ENCODE data around the gene CACNB2.

The CACNB2 gene

DNA sequence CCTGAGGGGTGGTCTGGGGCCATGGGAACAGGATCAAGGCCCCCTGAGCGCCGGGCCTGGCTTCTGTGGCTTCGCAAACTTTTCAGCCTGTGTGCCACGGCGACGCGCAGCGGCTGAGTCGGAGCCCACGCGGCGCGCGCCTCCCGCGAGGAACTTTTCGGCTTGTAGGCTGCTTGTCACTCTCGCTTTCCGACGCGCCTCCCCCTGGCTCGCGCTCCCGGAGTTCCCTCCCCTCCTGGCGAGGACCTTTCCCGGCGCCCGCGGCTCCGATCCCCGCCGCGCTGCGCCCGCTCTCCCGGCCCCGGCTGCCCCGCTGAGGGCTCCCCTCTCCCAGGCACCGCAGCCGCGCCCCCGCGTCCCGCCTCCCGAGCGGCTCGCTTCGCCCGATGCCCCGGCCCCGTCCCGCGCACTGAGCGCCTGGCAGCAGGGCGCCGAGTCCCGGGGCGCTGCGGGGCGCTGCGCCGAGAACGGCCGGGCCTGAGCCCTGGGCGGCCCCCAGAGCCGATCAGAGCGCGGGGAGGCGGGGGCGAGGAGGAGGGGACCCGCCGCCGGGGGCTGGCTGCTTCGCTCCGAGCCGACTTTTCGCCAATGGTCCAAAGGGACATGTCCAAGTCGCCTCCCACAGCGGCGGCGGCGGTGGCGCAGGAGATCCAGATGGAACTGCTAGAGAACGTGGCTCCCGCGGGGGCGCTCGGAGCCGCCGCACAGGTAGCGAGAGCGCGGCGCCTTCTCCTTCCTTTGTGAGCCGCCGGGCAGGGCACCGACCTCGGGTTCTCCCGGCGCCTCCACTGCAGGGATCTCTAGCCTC lies at the start of gene CACNB2:
CACNB2 (plus strand) TSS at position 276 of the 808 bp plus-strand sequence.
- Histone ChIP-seq H3K9me3 (ENCODE audit: control insufficient read depth, insufficient read depth, low read length) (no peaks in the 10 kb centered on the region), H3K9ac (ENCODE audit: low read depth, low read length) (peak within 1 kb of the TSS; percentile 92), H3K4me1 (ENCODE audit: insufficient read depth, low read length) (peaks cover 9% of the 10 kb centered on the region), H3K36me3 (ENCODE audit: insufficient read depth, low read length) (no peaks in the 10 kb centered on the region)

GRCh38 chr10:18094332-18094731 lies 45.9 kb upstream of the CACNB2 start:
- H3K9me3 ChIP-seq (ENCODE audit: control insufficient read depth, insufficient read depth, low read length): no peaks in the 10 kb centered on the region
- H3K9ac ChIP-seq (ENCODE audit: low read depth, low read length): no peak overlapping the region
- no peaks in the 10 kb centered on the region for H3K36me3 ChIP-seq (ENCODE audit: insufficient read depth, low read length)
- peaks cover 13% of the 10 kb centered on the region for H3K4me1 ChIP-seq (ENCODE audit: insufficient read depth, low read length)

DNA sequence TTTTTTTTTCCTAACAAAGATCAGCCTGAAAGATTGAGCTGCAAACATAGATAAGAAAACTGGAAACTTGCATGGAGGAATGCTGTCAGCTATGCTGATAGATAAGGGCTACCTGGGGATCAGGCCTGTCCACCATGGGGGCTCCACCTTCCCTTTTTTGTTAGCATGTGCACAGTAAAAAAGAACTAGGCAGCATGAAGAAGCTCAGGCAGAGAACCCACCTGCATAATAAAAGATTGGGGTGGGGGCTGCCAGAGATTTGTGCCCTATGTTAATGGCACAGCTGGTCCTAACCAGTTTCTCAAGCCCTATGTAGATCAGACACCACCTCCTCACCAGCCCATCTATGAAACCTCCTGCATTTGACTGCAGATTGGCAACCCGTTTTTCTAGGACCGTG lies 45.4 kb upstream of the CACNB2 start:
- Histone ChIP-seq H3K9ac (ENCODE audit: low read depth, low read length) (no peak overlapping the region), H3K4me1 (ENCODE audit: insufficient read depth, low read length) (peaks cover 13% of the 10 kb centered on the region), H3K9me3 (ENCODE audit: control insufficient read depth, insufficient read depth, low read length) (no peaks in the 10 kb centered on the region), H3K36me3 (ENCODE audit: insufficient read depth, low read length) (no peaks in the 10 kb centered on the region)

DNA sequence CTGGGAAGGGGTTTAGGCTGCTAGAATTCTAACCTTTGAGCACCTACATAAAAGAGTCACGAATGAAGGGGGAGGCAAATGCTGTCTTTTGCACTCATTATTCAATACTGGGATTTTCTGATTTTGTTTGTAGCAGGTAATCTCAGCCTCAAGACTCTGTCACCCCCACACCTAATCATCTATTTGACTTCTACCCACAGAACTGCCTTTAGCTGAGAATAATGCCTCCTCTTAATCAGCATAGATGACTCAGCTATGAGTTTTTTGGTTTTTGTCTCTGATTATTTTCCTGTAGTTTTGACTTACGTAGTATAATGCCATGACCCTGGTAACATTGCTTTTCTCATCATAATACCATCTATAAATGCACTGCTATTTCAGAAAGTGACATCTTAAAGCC lies 42.7 kb upstream of the CACNB2 start:
- Histone ChIP-seq H3K4me1 (ENCODE audit: insufficient read depth, low read length) (peaks cover 13% of the 10 kb centered on the region), H3K36me3 (ENCODE audit: insufficient read depth, low read length) (no peaks in the 10 kb centered on the region), H3K9me3 (ENCODE audit: control insufficient read depth, insufficient read depth, low read length) (no peaks in the 10 kb centered on the region), H3K9ac (ENCODE audit: low read depth, low read length) (no peak overlapping the region)

DNA sequence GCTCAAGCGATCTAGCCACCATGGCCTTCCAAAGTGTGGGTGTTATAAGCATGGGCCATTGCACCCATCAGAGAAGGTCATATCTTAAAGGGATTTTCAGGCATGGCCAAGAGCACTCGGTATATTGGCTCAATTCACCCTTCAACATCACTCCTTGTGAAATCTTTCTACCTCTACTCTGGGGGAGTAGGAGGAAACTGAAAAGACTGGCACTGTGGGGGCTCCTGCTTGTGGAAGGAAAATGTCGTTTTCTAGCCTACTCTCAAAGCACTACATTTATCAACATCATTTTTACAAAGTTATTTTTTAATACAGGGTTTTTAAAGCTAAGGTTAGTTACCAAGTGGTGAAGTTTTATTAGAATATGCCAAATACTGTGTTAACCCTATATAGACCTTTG lies 42.0 kb upstream of the CACNB2 start:
- Histone ChIP-seq H3K36me3 (ENCODE audit: insufficient read depth, low read length) (no peaks in the 10 kb centered on the region), H3K9me3 (ENCODE audit: control insufficient read depth, insufficient read depth, low read length) (no peaks in the 10 kb centered on the region), H3K9ac (ENCODE audit: low read depth, low read length) (no peak overlapping the region), H3K4me1 (ENCODE audit: insufficient read depth, low read length) (peaks cover 13% of the 10 kb centered on the region)

DNA sequence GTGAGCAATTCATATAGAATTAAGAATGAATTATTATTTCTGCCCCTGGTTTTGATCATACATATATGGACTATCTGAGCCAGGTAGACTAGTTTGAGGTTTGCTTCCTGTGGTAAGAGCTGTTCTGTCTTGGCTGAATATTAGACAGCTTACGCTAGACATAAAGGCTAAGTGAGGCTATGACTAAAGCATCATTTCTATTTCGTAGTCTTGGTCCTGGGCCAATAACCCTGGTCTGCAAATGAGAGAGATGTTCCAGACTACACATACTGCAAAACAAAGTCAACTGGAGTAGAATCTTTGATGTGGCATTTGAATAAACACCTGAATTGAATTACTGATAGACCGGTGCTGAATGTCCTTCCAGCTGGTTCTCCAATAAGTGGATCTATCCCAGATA lies 40.8 kb upstream of the CACNB2 start:
- H3K9ac ChIP-seq (ENCODE audit: low read depth, low read length): no peak overlapping the region
- peaks cover 13% of the 10 kb centered on the region for H3K4me1 ChIP-seq (ENCODE audit: insufficient read depth, low read length)
- no peaks in the 10 kb centered on the region for H3K36me3 ChIP-seq (ENCODE audit: insufficient read depth, low read length)
- no peaks in the 10 kb centered on the region for H3K9me3 ChIP-seq (ENCODE audit: control insufficient read depth, insufficient read depth, low read length)

- Histone ChIP-seq H3K9ac (ENCODE audit: low read depth, low read length) (no peak overlapping the region), H3K36me3 (ENCODE audit: insufficient read depth, low read length) (no peaks in the 10 kb centered on the region), H3K4me1 (ENCODE audit: insufficient read depth, low read length) (peaks cover 13% of the 10 kb centered on the region; the same call in 1 of the 2 replicates), H3K9me3 (ENCODE audit: control insufficient read depth, insufficient read depth, low read length) (no peaks in the 10 kb centered on the region)
Measured at GRCh38 chr10:18100669-18101068, 39.6 kb upstream of the CACNB2 start.

DNA sequence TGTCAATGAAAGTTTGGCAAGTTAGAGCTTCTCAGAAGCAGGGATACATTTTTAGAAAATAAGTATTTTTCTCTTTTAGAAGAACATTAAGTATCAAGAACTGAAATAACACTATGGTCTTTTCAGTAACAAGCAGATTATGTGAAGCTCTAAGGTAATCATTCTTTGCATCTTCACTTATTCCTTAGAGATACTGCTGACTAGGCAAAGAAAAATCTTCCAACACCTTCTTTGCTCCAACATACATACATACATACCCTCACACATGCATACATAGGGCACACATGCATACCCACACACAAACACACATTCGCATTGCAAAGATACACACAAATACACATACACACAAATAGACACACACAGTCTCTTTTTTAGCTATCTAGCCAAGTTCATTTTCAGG lies 37.8 kb upstream of the CACNB2 start:
- Histone ChIP-seq H3K4me1 (ENCODE audit: insufficient read depth, low read length) (0 out of 2 replicates have a peak, but pooled peaks cover 6% of the 10 kb centered on the region), H3K9me3 (ENCODE audit: control insufficient read depth, insufficient read depth, low read length) (no peaks in the 10 kb centered on the region), H3K9ac (ENCODE audit: low read depth, low read length) (no peak overlapping the region), H3K36me3 (ENCODE audit: insufficient read depth, low read length) (no peaks in the 10 kb centered on the region)

DNA sequence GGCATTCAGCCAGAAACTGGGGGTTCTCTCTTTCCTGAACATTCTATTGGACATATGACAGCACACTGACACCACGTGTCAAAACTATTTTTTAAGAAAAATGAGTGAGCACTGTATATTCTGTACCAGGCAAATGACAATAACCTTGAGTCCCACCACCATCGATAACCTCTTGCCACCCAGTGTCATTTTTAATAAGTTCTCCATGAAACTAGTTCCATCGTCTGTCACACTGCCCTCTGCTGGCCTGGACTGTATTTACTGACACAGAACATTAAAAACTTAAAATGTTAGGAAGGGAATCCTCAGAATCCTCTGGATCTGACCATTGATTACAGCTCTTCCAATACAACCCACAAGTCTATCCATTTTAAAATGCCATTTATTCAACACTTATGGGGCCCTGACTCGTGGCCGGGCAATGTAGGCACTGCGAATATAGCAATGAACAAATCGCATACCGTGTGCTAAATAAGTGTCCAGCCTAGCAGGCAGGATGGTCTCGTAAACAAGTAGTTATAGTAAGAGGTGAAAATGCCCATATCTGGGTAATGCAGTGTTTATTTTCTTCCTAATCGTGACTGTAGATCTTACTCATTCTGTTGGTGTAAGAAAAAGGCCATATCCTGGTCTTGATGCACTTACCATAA lies 35.9 kb upstream of the CACNB2 start:
- H3K9ac ChIP-seq (ENCODE audit: low read depth, low read length): no peak overlapping the region
- H3K9me3 ChIP-seq (ENCODE audit: control insufficient read depth, insufficient read depth, low read length): no peaks in the 10 kb centered on the region
- H3K36me3 ChIP-seq (ENCODE audit: insufficient read depth, low read length): no peaks in the 10 kb centered on the region
- no peaks in the 10 kb centered on the region for H3K4me1 ChIP-seq (ENCODE audit: insufficient read depth, low read length)

- no peaks in the 10 kb centered on the region for H3K4me1 ChIP-seq (ENCODE audit: insufficient read depth, low read length)
- no peaks in the 10 kb centered on the region for H3K36me3 ChIP-seq (ENCODE audit: insufficient read depth, low read length)
- no peaks in the 10 kb centered on the region for H3K9me3 ChIP-seq (ENCODE audit: control insufficient read depth, insufficient read depth, low read length)
- H3K9ac ChIP-seq (ENCODE audit: low read depth, low read length): no peak overlapping the region
Measured at GRCh38 chr10:18109341-18109870, 30.8 kb upstream of the CACNB2 start.

DNA sequence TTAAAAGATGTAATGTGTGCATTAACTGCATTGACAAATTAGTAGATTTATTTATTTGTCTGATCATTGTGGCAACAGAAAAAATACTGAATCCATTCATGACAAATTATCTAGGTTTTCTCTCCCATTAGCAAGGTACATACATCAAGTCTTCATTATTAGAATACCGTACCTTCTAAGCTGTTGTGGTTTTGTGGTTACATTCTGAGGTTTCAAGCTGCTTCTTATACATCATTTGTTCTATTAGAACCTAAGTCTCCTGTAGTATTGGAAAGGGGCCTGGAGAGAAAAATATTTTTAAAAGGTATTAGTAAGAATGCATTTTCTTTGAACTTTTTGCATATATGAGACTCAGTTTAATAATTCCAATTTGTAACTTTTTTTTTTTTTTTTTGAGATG lies 26.3 kb upstream of the CACNB2 start:
- H3K9ac ChIP-seq (ENCODE audit: low read depth, low read length): no peak overlapping the region
- H3K36me3 ChIP-seq (ENCODE audit: insufficient read depth, low read length): no peaks in the 10 kb centered on the region
- H3K9me3 ChIP-seq (ENCODE audit: control insufficient read depth, insufficient read depth, low read length): no peaks in the 10 kb centered on the region
- H3K4me1 ChIP-seq (ENCODE audit: insufficient read depth, low read length): no peaks in the 10 kb centered on the region

DNA sequence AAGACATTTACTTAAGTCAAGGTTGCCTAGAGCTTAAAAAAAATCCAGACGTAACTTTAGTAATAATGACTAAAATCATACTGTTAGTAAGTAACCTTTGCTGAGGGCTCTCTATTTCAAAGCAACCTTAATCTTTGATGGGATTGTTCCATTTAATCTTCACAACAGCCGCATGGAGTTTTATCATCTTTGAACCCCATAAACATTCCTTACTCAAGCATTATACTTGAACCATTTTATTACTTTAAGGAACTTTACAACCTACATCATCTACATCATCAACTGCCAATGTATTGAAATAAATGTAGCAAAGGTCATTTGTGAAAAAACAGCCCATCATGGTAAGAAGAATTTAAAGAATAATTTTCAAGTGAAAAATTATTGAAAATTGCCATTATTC lies 22.9 kb upstream of the CACNB2 start:
- Histone ChIP-seq H3K9ac (ENCODE audit: low read depth, low read length) (no peak overlapping the region), H3K36me3 (ENCODE audit: insufficient read depth, low read length) (no peaks in the 10 kb centered on the region), H3K9me3 (ENCODE audit: control insufficient read depth, insufficient read depth, low read length) (no peaks in the 10 kb centered on the region), H3K4me1 (ENCODE audit: insufficient read depth, low read length) (no peaks in the 10 kb centered on the region)

DNA sequence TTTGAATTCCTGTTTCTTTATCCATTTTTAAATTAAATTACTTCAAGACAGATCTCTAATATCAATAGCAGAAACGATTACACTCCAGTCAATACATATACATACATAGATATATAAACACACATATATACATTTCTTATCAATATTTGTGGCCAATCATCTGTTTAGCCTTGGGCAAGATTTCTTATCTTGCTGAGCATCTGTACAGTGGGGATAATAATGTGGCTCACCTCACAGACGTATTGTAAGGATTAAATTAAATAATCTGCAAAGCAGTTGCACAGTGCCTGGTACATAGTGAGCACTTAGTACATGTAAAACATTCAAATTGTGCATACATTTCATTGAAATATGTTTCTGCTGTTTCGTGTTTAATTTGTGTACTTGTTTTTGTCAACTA lies 17.5 kb upstream of the CACNB2 start:
- Histone ChIP-seq H3K4me1 (ENCODE audit: insufficient read depth, low read length) (no peaks in the 10 kb centered on the region), H3K36me3 (ENCODE audit: insufficient read depth, low read length) (no peaks in the 10 kb centered on the region), H3K9me3 (ENCODE audit: control insufficient read depth, insufficient read depth, low read length) (no peaks in the 10 kb centered on the region), H3K9ac (ENCODE audit: low read depth, low read length) (no peak overlapping the region)

DNA sequence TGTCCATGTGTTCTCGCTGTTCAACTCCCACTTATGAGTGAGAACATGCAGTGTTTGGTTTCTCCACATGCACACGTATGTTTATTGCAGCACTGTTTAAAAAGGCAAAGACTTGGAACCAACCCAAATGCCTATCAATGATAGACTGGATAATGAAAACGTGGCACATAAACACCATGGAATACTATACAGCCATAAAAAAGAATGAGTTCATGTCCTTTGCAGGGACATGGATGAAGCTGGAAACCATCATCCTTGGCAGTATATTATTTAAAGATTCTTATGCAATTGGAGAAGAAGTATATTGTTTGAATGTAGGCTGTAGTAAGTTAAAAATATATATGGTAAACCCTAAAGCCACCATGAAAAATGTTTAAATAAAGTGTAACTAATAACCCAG lies 7.2 kb upstream of the CACNB2 start:
- H3K36me3 ChIP-seq (ENCODE audit: insufficient read depth, low read length): no peaks in the 10 kb centered on the region
- no peak overlapping the region for H3K9ac ChIP-seq (ENCODE audit: low read depth, low read length)
- no peaks in the 10 kb centered on the region for H3K9me3 ChIP-seq (ENCODE audit: control insufficient read depth, insufficient read depth, low read length)
- peaks cover 19% of the 10 kb centered on the region for H3K4me1 ChIP-seq (ENCODE audit: insufficient read depth, low read length)

- no peak overlapping the region for H3K9ac ChIP-seq (ENCODE audit: low read depth, low read length)
- H3K9me3 ChIP-seq (ENCODE audit: control insufficient read depth, insufficient read depth, low read length): no peaks in the 10 kb centered on the region
- H3K36me3 ChIP-seq (ENCODE audit: insufficient read depth, low read length): no peaks in the 10 kb centered on the region
- peaks cover 19% of the 10 kb centered on the region for H3K4me1 ChIP-seq (ENCODE audit: insufficient read depth, low read length)
Measured at GRCh38 chr10:18134509-18134908, 5.7 kb upstream of the CACNB2 start.

Measured in ES-I3 (cell line).